ENCODE data around the gene AKAP13. TPM values are rescaled to one million over a fixed set of nuclear protein-coding genes. Genes with fewer than 3 reads are reported as not detected.

The AKAP13 gene
- total RNA-seq, 2 experiments from 2014 or later, result 198 to 220 TPM

DNA sequence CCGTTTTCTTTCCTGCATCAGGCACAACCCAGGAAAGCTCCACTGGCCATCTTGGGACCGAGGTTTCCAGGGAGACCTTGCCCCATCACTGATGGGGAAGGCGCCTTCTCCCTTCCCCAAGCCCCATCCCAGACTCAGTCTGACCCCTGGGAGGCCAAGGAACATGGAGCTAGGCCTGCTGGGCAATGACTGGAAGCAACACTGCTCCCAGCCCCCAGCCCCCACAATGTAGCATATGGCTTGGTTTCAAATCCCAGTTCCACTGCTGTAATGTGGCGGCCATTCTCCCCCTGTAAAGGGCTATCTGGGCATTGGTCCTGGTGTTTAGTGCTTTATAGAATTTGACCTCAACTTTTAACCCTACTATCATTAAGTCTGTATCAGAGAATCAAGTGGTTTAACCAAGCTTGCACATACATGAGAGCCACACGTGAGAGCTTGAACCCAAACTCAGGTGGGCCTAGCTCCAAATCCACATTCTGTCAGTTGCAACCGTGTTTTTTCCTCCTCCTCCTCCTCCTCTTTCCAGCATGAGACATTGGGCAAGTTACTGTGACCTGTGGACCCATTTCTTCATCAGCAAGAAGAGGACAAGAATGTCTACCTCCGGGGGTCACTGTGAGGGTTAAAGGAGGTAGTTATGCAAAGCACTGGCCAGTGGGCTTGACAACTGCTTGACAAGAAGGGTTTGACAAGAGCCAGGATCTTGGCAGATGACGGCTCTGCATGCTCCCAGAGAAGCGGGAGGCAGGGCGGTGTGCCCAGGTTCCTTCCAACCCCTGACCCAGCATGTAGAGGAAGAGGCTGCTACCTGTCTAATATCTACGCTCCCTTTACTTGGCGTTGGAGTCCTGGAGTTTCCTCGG lies 376.9 kb downstream of the AKAP13 start:
- ATAC-seq (ENCODE audit: low read depth), result no peak
- H3K27ac Mint-ChIP-seq, result no peak overlapping the region
- DNase-seq, result peak; percentile 13
- H3K4me3 Mint-ChIP-seq, result no peak overlapping the region
- no peaks in the 10 kb centered on the region for H3K9me3 Mint-ChIP-seq
- H3K36me3 Mint-ChIP-seq, result peaks cover 6% of the 10 kb centered on the region
- POLR2A ChIA-PET, result no interaction called here
- no peaks in the 10 kb centered on the region for H3K27me3 Mint-ChIP-seq
- H3K4me1 Mint-ChIP-seq, result peaks cover 4% of the 10 kb centered on the region

DNA sequence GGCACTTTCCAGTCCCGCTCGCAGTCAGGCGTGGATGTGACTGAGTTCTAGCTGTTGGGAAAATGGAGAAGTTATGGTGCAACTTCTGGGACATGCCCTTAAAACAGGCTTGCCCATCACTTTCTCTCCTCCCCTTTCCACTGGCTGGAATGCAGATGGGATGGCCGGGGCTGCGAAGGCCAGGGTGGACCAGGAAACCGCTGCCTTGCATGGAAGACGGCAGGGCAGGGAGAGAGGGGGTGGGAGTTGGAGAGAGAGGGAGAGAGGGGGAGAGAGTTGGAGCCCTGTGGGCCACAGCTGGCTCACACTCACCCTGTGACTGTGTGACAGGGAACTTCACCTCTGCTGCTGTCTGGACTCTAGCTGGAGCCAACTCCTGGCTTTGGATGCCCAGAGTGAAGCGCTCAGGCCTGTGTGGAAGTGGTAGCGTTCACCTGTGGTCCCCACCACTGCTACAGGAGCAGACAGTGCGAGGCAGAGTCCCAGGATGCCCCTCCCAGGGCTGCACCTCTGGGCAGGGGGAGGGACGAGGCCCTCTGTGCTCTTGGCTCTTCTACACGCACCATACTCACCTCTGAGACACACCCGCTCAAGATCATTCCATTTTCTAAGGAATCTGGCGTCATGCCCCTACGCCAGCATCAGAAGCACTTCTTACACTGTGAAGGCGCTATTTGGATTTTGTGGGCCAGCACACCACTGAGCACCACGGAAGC lies 377.7 kb downstream of the AKAP13 start:
- H3K4me3 Mint-ChIP-seq, result no peak overlapping the region
- no peaks in the 10 kb centered on the region for H3K27me3 Mint-ChIP-seq
- no peaks in the 10 kb centered on the region for H3K4me1 Mint-ChIP-seq
- ATAC-seq (ENCODE audit: low read depth), result no peak
- no peak overlapping the region for H3K27ac Mint-ChIP-seq
- no peak for DNase-seq
- POLR2A ChIA-PET, result no interaction called here
- peaks cover 5% of the 10 kb centered on the region for H3K36me3 Mint-ChIP-seq
- H3K9me3 Mint-ChIP-seq, result no peaks in the 10 kb centered on the region

DNA sequence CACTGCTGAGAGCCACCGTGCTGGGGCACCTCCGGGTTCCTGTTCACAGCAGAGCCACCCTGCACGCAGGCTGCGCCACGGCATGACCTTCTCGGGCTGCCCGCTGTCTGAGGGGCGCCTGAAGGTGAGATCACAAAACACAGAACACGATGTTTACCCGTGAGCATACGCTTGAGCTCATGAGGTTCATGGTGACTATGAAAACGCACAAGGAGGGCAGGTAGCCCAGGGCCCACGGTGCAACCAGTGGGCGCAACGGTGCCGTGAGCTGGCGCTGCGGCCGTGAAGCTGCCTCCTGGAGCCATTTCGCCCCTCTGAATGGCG lies 378.2 kb downstream of the AKAP13 start:
- Mint-ChIP-seq H3K36me3 (peaks cover 4% of the 10 kb centered on the region), H3K4me1 (peaks cover 1% of the 10 kb centered on the region), H3K27me3 (no peaks in the 10 kb centered on the region), H3K9me3 (no peaks in the 10 kb centered on the region), H3K4me3 (no peak overlapping the region), H3K27ac (no peak overlapping the region)
- DNase-seq, result no peak
- no peak for ATAC-seq (ENCODE audit: low read depth)
- POLR2A ChIA-PET, result no interaction called here

DNA sequence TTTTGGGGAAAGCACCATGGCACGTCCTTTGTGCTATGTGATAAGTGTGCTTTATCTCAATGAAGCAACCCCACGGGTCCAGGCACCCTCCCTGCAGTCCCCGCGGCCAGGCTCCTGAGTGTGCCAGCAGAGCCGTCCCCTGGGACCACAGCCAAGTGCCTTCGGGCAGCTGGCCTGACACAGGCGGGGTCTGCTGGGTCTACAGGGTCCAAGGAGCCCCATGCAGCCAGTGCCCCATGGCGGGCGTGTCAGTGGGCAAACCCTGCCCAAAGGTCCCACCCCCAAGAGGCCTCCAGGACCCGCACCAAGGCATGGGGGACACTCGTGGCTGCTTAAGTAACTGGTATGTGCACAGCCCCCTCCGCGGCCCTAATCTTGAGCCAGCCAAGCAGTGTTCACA lies 379.0 kb downstream of the AKAP13 start:
- POLR2A ChIA-PET, result no interaction called here
- no peak for ATAC-seq (ENCODE audit: low read depth)
- peaks cover 4% of the 10 kb centered on the region for H3K36me3 Mint-ChIP-seq
- H3K27ac Mint-ChIP-seq, result no peak overlapping the region
- no peak for DNase-seq
- no peaks in the 10 kb centered on the region for H3K9me3 Mint-ChIP-seq
- H3K27me3 Mint-ChIP-seq, result no peaks in the 10 kb centered on the region
- H3K4me1 Mint-ChIP-seq, result peaks cover 1% of the 10 kb centered on the region
- no peak overlapping the region for H3K4me3 Mint-ChIP-seq

DNA sequence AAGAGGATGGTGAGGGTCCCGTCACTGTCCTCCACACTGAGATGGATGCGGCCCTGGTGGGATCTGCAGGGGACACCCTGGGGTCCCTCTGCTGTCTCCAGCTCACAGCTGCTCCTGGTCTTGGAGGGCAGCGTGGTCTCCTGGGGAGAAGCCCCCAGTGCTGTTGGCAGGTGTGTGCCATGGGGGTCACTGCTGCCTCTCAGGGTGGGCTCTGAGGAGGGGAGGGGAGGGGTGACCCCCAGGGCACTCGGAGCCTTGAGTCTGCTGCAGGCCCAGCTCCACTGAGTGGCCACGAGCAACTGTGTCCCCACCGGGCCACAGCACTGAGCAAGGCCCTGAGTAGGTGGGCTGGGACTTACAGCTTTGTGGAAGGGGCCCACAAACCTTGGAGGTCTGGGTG lies 379.6 kb downstream of the AKAP13 start:
- ATAC-seq (ENCODE audit: low read depth) (no peak), DNase-seq (no peak)
- Mint-ChIP-seq H3K4me3 (no peak overlapping the region), H3K9me3 (no peaks in the 10 kb centered on the region), H3K27me3 (no peaks in the 10 kb centered on the region), H3K4me1 (peaks cover 1% of the 10 kb centered on the region), H3K36me3 (peaks cover 4% of the 10 kb centered on the region), H3K27ac (no peak overlapping the region)
- POLR2A ChIA-PET, result no interaction called here

GRCh38 chr15:85760531-85761371 lies 380.3 kb downstream of the AKAP13 start:
- peaks cover 4% of the 10 kb centered on the region for H3K36me3 Mint-ChIP-seq
- peaks cover 1% of the 10 kb centered on the region for H3K4me1 Mint-ChIP-seq
- no peak overlapping the region for H3K4me3 Mint-ChIP-seq
- POLR2A ChIA-PET, result no interaction called here
- H3K9me3 Mint-ChIP-seq, result no peaks in the 10 kb centered on the region
- no peaks in the 10 kb centered on the region for H3K27me3 Mint-ChIP-seq
- no peak overlapping the region for H3K27ac Mint-ChIP-seq
- ATAC-seq (ENCODE audit: low read depth), result no peak
- no peak for DNase-seq

DNA sequence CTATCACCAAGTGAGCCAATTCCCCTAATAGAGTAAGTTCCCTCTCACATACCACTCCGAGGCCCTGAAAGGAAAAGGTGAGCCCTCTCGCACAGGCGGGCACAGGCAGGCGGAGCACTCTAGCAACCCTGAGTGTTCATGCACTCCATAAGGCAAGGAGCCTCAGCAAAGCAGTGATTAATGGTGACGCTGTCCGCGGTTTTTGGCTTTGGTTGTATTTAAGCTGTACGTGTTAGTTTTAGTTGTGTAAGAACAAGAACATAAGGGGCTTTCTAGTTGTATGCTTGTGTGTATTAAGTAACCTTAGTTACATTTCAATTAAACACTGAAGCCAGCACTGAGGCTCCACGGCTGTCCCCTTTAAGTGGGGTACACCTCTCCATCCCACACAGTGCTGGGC lies 381.2 kb downstream of the AKAP13 start:
- no peak for ATAC-seq (ENCODE audit: low read depth)
- H3K27ac Mint-ChIP-seq, result no peak overlapping the region

GRCh38 chr15:85762039-85762755 lies 381.8 kb downstream of the AKAP13 start:
- no peak overlapping the region for H3K4me3 Mint-ChIP-seq
- no peaks in the 10 kb centered on the region for H3K9me3 Mint-ChIP-seq
- ATAC-seq (ENCODE audit: low read depth) (no peak), DNase-seq (no peak)
- peaks cover 4% of the 10 kb centered on the region for H3K36me3 Mint-ChIP-seq
- POLR2A ChIA-PET, result no interaction called here
- no peak overlapping the region for H3K27ac Mint-ChIP-seq
- peaks cover 1% of the 10 kb centered on the region for H3K4me1 Mint-ChIP-seq
- H3K27me3 Mint-ChIP-seq, result no peaks in the 10 kb centered on the region

More for the DNA sequence above, 381.2 kb downstream of the AKAP13 start:
- Mint-ChIP-seq H3K4me3 (no peak overlapping the region), H3K36me3 (peaks cover 4% of the 10 kb centered on the region), H3K27me3 (no peaks in the 10 kb centered on the region), H3K4me1 (peaks cover 1% of the 10 kb centered on the region), H3K9me3 (no peaks in the 10 kb centered on the region)
- no peak for DNase-seq
- POLR2A ChIA-PET, result no interaction called here

GRCh38 chr15:85762756-85763127 lies 382.3 kb downstream of the AKAP13 start:
- peaks cover 4% of the 10 kb centered on the region for H3K36me3 Mint-ChIP-seq
- POLR2A ChIA-PET, result no interaction called here
- no peak overlapping the region for H3K27ac Mint-ChIP-seq
- H3K27me3 Mint-ChIP-seq, result no peaks in the 10 kb centered on the region
- no peak for ATAC-seq (ENCODE audit: low read depth)
- no peak overlapping the region for H3K4me3 Mint-ChIP-seq
- DNase-seq, result no peak
- H3K4me1 Mint-ChIP-seq, result peaks cover 1% of the 10 kb centered on the region
- H3K9me3 Mint-ChIP-seq, result no peaks in the 10 kb centered on the region

- Mint-ChIP-seq H3K9me3 (no peaks in the 10 kb centered on the region), H3K4me3 (no peak overlapping the region), H3K27ac (peak overlapping the region; percentile 58), H3K27me3 (no peaks in the 10 kb centered on the region), H3K36me3 (peaks cover 2% of the 10 kb centered on the region), H3K4me1 (peaks cover 1% of the 10 kb centered on the region)
- no peak for DNase-seq
- POLR2A ChIA-PET, result no interaction called here
- ATAC-seq (ENCODE audit: low read depth), result no peak
These were observed 382.8 kb downstream of the AKAP13 start for GRCh38 chr15:85763157-85763556.

DNA sequence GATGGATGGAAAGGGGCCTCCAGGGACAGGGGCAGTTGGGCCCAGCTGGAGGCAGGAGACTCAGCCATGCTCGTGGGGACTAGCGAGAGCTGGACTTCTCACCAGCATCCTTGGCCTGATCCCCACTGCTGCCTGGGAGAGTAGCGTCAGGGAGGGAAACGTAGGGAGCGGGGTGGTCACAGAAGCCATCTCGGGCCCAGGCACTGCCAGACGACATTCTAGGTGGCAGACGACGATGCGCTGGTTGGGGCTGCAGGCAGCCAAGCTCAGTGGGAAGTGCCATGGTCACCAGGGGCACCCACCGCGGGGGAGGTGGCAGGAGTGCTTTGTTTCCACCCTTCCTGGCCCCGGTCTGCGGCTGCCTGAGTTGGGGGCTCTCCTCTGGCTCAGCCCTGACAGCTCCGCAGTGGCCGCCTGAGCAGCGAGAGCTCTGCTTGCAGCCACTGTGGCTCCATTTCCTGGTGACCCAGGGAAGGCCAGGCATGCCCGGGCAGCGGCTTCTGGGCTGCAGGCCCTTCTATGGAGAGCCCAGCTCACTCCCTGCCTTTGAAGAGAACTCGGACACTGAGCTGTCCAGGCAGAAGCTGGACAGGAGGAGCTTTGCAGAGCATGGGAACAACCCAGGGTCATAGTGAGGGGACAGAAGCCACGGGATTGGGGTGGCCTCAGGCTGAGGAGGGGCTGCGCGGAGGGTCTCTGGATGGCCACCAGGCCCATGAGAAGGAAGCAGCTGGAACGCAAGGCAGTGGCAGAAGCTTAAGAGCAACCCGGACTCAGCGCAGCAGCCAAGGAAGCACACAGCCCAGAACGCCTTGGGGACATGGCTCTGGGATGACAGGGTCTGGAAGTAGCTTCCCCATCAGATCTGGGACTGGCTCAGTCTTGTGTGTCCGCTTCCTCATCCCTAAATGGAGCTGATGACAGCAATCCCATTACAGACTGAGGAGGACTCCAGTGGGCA lies 383.6 kb downstream of the AKAP13 start:
- ATAC-seq (ENCODE audit: low read depth), result no peak
- H3K4me1 Mint-ChIP-seq, result peaks cover 1% of the 10 kb centered on the region
- H3K9me3 Mint-ChIP-seq, result no peaks in the 10 kb centered on the region
- H3K27ac Mint-ChIP-seq, result peak overlapping the region; percentile 58
- no peak overlapping the region for H3K4me3 Mint-ChIP-seq
- peaks cover 2% of the 10 kb centered on the region for H3K36me3 Mint-ChIP-seq
- no peak for DNase-seq
- POLR2A ChIA-PET, result no interaction called here
- H3K27me3 Mint-ChIP-seq, result no peaks in the 10 kb centered on the region

- Mint-ChIP-seq H3K9me3 (no peaks in the 10 kb centered on the region), H3K36me3 (peaks cover 2% of the 10 kb centered on the region), H3K27ac (no peak overlapping the region), H3K27me3 (no peaks in the 10 kb centered on the region), H3K4me1 (peaks cover 1% of the 10 kb centered on the region), H3K4me3 (no peak overlapping the region)
- no peak for ATAC-seq (ENCODE audit: low read depth)
- no peak for DNase-seq
- POLR2A ChIA-PET, result no interaction called here
These were observed 384.4 kb downstream of the AKAP13 start for GRCh38 chr15:85764649-85765277.
